HepG2 (cell line): Measurements from ENCODE around the gene SAMD8. TPM values are rescaled to one million over a fixed set of nuclear protein-coding genes. Genes with fewer than 3 reads are reported as not detected.

Experiments
- DMAP1 ChIP-seq: IDR thresholded peaks from 2 replicates; pipeline ENCODE4 v1.6.1; 2016
- GZF1 ChIP-seq: sonication (generic); formaldehyde crosslinking; IDR thresholded peaks from 2 replicates; pipeline ENCODE4 v1.5.1; 2020; ENCODE audit warnings: mild to moderate bottlenecking, missing genetic modification reagents
- MAF1 ChIP-seq: sonication (generic); formaldehyde crosslinking; IDR thresholded peaks from 2 replicates; pipeline ENCODE4 v1.5.0; 2020; ENCODE audit warnings: missing genetic modification reagents, borderline replicate concordance
- ONECUT2 ChIP-seq: sonication (generic); formaldehyde crosslinking; IDR thresholded peaks from 2 replicates; pipeline ENCODE4 v1.4.0; 2020; ENCODE audit warnings: missing genetic modification reagents
- PLRG1 ChIP-seq: fragments of 450-650 bp; conservative IDR thresholded peaks from 2 replicates; pipeline ENCODE4 v1.6.1; 2016
- SYNCRIP ChIP-seq: fragments of 200-400 bp; formaldehyde crosslinking; IDR thresholded peaks from 2 replicates; pipeline ENCODE4 v1.6.1; 2018; ENCODE audit warnings: mild to moderate bottlenecking, low read depth, low read length; ENCODE audit not compliant: insufficient read depth
- ZBTB21 ChIP-seq: sonication (generic); formaldehyde crosslinking; IDR thresholded peaks from 2 replicates; pipeline ENCODE4 v1.4.0; 2020; ENCODE audit warnings: missing genetic modification reagents
- ZNF101 ChIP-seq: sonication (generic); formaldehyde crosslinking; IDR thresholded peaks from 2 replicates; pipeline ENCODE4 v1.4.0; 2020; ENCODE audit warnings: mild to moderate bottlenecking, low read depth, missing genetic modification reagents, borderline replicate concordance
- ZNF317 ChIP-seq: sonication (generic); formaldehyde crosslinking; IDR thresholded peaks from 2 replicates; pipeline ENCODE4 v1.5.0; 2020; ENCODE audit warnings: mild to moderate bottlenecking, missing genetic modification reagents
- ZNF329 ChIP-seq: sonication (generic); formaldehyde crosslinking; IDR thresholded peaks from 2 replicates; pipeline ENCODE4 v1.9.0; 2021; ENCODE audit warnings: low read depth, mild to moderate bottlenecking, missing genetic modification reagents
- ZSCAN12 ChIP-seq: sonication (generic); formaldehyde crosslinking; IDR thresholded peaks from 2 replicates; pipeline ENCODE4 v1.9.0; 2021; ENCODE audit warnings: mild to moderate bottlenecking, missing genetic modification reagents
- ZSCAN25 ChIP-seq: sonication (generic); formaldehyde crosslinking; IDR thresholded peaks from 2 replicates; pipeline ENCODE4 v1.8.0; 2022; ENCODE audit warnings: mild to moderate bottlenecking, missing genetic modification reagents
- polyA plus RNA-seq, 8 experiments: library from polyadenylated mRNA; depleted of rRNA in 3 of 8; stranded (reverse) in 7 of 8; unstranded in 1 of 8; fragments of >200 nt; fragmentation: Illumina TruSeq in 4 of 8; extraction: Trizol in 4 of 8; gene quantifications; 2 replicates each; pipeline versions ENCODE4 v1.2.1 to v1.2.3, GENCODE V29; 2011 to 2016; ENCODE audit warnings: low read depth in 4 of 8, missing spikeins in 1 of 8, mixed read lengths in 1 of 8; ENCODE audit not compliant: insufficient read depth in 1 of 8
- total RNA-seq, 5 experiments: library from RNA; depleted of rRNA; stranded (reverse); fragments of >200 nt; fragmentation: Illumina TruSeq; extraction: Trizol; gene quantifications; 2 replicates each; pipeline ENCODE4 v1.2.3, GENCODE V29; 2016; ENCODE audit warnings: low read depth in 1 of 5
- TF ChIP-seq, protein P1 (sequence below): sonication (generic); formaldehyde crosslinking; IDR thresholded peaks from 2 replicates; pipeline ENCODE4 v1.5.0; 2020; ENCODE audit warnings: missing genetic modification reagents, mild to moderate bottlenecking, borderline replicate concordance
- TF ChIP-seq, protein P2 (sequence below): sonication (generic); formaldehyde crosslinking; IDR thresholded peaks from 2 replicates; pipeline ENCODE4 v1.4.0; 2020; ENCODE audit warnings: missing genetic modification reagents
- TF ChIP-seq, protein P3 (sequence below): sonication (generic); formaldehyde crosslinking; IDR thresholded peaks from 2 replicates; pipeline ENCODE4 v1.4.0; 2020; ENCODE audit warnings: missing genetic modification reagents, borderline replicate concordance
- TF ChIP-seq, protein P4 (sequence below): sonication (generic); formaldehyde crosslinking; IDR thresholded peaks from 2 replicates; pipeline ENCODE4 v1.4.0; 2020; ENCODE audit warnings: missing genetic modification reagents, borderline replicate concordance
- TF ChIP-seq, protein P5 (sequence below), 2 experiments: sonication (generic) in 1 of 2; formaldehyde crosslinking in 1 of 2; IDR thresholded peaks; 2 replicates each; pipeline versions ENCODE4 v1.4.0 to v1.6.1; 2018 to 2020; ENCODE audit warnings: missing genetic modification reagents in 2 of 2, borderline replicate concordance in 1 of 2, low read depth in 1 of 2, mild to moderate bottlenecking in 1 of 2, missing biosample characterization in 1 of 2
- TF ChIP-seq, protein P6 (sequence below): sonication (generic); formaldehyde crosslinking; IDR thresholded peaks from 2 replicates; pipeline ENCODE4 v1.8.0; 2022; ENCODE audit warnings: mild to moderate bottlenecking, missing genetic modification reagents, moderate library complexity

SAMD8 gene
- total and polyA plus RNA-seq, 2 of the 13 experiments (the other 11 are each of a cell fraction or from before 2014, with no cell fraction given), result 10.4 to 13.2 TPM

DNA sequence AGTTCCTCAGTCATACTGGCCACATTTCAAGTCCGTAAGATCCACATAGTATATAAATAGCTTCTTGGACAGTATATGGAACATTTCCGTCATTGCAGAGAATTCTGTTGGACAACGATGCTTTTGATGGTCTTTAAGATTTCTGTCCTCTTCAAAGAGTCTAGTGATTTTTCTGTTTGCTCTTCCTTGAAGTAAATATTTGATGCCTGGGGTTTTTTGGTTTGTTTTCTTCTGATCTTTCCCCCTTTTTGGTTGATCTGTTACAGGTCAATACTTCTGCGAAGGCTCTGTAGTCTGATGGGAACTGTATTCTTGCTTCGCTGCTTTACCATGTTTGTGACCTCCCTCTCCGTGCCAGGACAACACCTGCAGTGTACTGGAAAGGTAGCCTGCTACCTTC lies 56.8 kb downstream of the SAMD8 start (continued):
- TF ChIP-seq PLRG1 (no peak), ZNF101 (CRISPR knock-in tag) (no peak), ZSCAN25 (CRISPR knock-in tag) (no peak), ZNF329 (CRISPR knock-in tag) (no peak), ZSCAN12 (CRISPR knock-in tag) (no peak), DMAP1 (CRISPR knock-in tag) (no peak), ZBTB21 (no peak), SYNCRIP (no peak), MAF1 (CRISPR knock-in tag) (no peak), ONECUT2 (CRISPR knock-in tag) (peak; percentile 93), ZNF317 (CRISPR knock-in tag) (no peak), GZF1 (CRISPR knock-in tag) (no peak)
- TF ChIP-seq, protein P1, sequence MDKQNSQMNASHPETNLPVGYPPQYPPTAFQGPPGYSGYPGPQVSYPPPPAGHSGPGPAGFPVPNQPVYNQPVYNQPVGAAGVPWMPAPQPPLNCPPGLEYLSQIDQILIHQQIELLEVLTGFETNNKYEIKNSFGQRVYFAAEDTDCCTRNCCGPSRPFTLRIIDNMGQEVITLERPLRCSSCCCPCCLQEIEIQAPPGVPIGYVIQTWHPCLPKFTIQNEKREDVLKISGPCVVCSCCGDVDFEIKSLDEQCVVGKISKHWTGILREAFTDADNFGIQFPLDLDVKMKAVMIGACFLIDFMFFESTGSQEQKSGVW (CRISPR knock-in tag), result no peak
- TF ChIP-seq, protein P2, sequence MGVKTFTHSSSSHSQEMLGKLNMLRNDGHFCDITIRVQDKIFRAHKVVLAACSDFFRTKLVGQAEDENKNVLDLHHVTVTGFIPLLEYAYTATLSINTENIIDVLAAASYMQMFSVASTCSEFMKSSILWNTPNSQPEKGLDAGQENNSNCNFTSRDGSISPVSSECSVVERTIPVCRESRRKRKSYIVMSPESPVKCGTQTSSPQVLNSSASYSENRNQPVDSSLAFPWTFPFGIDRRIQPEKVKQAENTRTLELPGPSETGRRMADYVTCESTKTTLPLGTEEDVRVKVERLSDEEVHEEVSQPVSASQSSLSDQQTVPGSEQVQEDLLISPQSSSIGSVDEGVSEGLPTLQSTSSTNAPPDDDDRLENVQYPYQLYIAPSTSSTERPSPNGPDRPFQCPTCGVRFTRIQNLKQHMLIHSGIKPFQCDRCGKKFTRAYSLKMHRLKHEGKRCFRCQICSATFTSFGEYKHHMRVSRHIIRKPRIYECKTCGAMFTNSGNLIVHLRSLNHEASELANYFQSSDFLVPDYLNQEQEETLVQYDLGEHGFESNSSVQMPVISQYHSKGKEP, result no peak
- TF ChIP-seq, protein P3, sequence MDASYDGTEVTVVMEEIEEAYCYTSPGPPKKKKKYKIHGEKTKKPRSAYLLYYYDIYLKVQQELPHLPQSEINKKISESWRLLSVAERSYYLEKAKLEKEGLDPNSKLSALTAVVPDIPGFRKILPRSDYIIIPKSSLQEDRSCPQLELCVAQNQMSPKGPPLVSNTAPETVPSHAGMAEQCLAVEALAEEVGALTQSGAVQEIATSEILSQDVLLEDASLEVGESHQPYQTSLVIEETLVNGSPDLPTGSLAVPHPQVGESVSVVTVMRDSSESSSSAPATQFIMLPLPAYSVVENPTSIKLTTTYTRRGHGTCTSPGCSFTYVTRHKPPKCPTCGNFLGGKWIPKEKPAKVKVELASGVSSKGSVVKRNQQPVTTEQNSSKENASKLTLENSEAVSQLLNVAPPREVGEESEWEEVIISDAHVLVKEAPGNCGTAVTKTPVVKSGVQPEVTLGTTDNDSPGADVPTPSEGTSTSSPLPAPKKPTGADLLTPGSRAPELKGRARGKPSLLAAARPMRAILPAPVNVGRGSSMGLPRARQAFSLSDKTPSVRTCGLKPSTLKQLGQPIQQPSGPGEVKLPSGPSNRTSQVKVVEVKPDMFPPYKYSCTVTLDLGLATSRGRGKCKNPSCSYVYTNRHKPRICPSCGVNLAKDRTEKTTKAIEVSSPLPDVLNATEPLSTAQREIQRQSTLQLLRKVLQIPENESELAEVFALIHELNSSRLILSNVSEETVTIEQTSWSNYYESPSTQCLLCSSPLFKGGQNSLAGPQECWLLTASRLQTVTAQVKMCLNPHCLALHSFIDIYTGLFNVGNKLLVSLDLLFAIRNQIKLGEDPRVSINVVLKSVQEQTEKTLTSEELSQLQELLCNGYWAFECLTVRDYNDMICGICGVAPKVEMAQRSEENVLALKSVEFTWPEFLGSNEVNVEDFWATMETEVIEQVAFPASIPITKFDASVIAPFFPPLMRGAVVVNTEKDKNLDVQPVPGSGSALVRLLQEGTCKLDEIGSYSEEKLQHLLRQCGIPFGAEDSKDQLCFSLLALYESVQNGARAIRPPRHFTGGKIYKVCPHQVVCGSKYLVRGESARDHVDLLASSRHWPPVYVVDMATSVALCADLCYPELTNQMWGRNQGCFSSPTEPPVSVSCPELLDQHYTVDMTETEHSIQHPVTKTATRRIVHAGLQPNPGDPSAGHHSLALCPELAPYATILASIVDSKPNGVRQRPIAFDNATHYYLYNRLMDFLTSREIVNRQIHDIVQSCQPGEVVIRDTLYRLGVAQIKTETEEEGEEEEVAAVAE (CRISPR knock-in tag), result no peak; the same call in 1 of the 2 replicates
- TF ChIP-seq, protein P4, sequence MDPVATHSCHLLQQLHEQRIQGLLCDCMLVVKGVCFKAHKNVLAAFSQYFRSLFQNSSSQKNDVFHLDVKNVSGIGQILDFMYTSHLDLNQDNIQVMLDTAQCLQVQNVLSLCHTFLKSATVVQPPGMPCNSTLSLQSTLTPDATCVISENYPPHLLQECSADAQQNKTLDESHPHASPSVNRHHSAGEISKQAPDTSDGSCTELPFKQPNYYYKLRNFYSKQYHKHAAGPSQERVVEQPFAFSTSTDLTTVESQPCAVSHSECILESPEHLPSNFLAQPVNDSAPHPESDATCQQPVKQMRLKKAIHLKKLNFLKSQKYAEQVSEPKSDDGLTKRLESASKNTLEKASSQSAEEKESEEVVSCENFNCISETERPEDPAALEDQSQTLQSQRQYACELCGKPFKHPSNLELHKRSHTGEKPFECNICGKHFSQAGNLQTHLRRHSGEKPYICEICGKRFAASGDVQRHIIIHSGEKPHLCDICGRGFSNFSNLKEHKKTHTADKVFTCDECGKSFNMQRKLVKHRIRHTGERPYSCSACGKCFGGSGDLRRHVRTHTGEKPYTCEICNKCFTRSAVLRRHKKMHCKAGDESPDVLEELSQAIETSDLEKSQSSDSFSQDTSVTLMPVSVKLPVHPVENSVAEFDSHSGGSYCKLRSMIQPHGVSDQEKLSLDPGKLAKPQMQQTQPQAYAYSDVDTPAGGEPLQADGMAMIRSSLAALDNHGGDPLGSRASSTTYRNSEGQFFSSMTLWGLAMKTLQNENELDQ (CRISPR knock-in tag), result no peak
- TF ChIP-seq, protein P5, sequence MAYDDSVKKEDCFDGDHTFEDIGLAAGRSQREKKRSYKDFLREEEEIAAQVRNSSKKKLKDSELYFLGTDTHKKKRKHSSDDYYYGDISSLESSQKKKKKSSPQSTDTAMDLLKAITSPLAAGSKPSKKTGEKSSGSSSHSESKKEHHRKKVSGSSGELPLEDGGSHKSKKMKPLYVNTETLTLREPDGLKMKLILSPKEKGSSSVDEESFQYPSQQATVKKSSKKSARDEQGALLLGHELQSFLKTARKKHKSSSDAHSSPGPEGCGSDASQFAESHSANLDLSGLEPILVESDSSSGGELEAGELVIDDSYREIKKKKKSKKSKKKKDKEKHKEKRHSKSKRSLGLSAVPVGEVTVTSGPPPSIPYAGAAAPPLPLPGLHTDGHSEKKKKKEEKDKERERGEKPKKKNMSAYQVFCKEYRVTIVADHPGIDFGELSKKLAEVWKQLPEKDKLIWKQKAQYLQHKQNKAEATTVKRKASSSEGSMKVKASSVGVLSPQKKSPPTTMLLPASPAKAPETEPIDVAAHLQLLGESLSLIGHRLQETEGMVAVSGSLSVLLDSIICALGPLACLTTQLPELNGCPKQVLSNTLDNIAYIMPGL (CRISPR knock-in tag; IDR thresholded peaks at IDR 0.05; ENCODE audit: borderline replicate concordance in 1 of 2, low read depth in 1 of 2), result no peak
- TF ChIP-seq, protein P6, sequence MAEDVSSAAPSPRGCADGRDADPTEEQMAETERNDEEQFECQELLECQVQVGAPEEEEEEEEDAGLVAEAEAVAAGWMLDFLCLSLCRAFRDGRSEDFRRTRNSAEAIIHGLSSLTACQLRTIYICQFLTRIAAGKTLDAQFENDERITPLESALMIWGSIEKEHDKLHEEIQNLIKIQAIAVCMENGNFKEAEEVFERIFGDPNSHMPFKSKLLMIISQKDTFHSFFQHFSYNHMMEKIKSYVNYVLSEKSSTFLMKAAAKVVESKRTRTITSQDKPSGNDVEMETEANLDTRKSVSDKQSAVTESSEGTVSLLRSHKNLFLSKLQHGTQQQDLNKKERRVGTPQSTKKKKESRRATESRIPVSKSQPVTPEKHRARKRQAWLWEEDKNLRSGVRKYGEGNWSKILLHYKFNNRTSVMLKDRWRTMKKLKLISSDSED (CRISPR knock-in tag), result no peak
